Stimulated activated CD8-positive, alpha-beta memory T cell treated with anti-CD3 and anti-CD28 coated beads, Interleukin-7, amount 100 ng/mL, for 1 hour (primary cell): ENCODE results near the gene POLR2F.
"Not testable (repeated sequence)": the region's sequence is repeated elsewhere in the genome, so short reads cannot be mapped to it uniquely, and the experiment has no call there.

Source experiments
- DNase-seq, 2 donors: peaks; one replicate each; pipeline ENCODE4 v3.0.0-alpha.2; 2020; ENCODE audit warnings: low read depth in 2 of 2

The POLR2F gene

DNA sequence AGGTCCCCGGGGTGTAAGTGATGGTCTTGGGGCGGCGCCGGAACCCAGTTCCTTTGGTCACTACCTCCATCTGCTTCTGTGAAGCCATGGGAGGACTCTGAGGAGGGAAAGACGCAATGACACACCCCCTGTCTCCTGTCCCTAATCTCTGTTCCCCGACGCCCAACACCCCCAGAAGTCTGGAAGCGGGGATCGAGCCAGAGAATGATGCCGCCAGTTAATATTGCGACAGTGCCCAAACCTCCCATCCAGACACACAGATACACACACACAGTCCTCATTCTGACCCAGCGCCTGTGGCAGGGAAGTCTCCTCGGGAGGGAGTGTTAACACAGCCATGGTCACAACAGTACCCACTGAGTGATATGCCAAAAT lies 450 bp upstream of the POLR2F start:
- no peak for DNase-seq

- DNase-seq = no peak
Observed at GRCh38 chr22:37954686-37955085, 1.2 kb downstream of the POLR2F start.

GRCh38 chr22:37955825-37956397 lies 2.4 kb downstream of the POLR2F start:
- DNase-seq = not testable (repeated sequence)

GRCh38 chr22:37957232-37957631 lies 3.7 kb downstream of the POLR2F start:
- no peak for DNase-seq

DNA sequence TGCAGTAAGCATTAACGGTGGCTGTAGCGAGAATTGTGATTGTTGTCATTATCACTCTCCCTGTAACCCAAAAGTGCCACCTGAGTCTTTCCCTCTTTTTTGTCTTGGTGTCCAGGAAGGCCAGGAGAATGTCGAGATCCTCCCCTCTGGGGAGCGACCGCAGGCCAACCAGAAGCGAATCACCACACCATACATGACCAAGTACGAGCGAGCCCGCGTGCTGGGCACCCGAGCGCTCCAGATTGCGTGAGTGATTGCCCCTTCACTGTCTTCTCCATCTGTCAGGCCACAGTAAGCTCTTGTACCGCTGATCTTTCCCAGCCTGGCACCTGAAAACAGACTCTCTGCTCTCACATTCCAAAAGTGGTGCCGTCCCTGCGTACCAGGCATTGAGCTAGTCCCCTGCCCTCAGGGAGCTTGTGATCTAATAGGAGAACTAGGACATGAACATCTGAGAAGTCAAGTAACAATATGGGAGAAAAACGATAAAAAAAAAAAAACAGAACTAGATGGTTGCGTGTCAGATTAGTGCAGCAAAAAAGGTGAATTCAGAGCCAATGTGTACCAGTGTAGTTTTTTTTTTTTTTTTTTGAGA lies 5.8 kb downstream of the POLR2F start:
- no peak for DNase-seq

- DNase-seq = no peak
Observed at GRCh38 chr22:37961062-37961461, 7.6 kb downstream of the POLR2F start.

DNA sequence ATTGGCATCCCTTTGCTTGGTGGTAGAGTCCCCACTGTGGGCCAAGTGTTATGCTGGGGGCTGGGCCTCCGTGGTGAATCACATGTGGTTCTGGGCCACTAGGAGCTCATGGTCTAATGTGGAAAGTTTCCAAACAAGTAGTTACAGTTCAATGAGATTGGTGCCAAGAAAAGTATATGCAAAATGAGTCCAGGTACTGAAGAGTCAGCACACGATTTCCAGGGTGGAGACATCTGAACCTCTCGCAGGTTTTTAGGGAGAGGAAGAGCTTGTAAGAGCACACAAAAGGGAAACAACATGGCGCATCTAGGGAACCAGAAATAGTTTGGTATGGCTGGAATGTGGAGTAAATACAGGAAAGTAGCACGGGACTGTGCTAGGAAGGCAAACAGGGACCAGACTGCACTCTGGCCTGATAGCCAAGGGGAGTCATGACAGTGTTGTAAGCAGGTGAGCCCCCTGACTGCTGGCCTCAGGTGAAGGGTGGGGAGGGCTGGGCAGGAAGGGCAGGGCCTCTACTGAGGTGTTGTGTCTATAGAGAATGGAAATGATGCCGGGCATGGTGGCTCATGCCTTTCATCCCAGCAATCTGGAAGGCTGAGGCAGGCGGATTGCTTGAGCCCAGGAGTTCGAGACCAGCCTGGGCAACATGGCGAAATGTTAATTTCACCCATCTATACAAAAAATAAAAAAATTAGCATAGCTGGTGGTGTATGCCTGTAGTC lies 12.6 kb downstream of the POLR2F start:
- DNase-seq = no peak

GRCh38 chr22:37967147-37967546 lies 13.6 kb downstream of the POLR2F start:
- DNase-seq = no peak

- DNase-seq = no peak
Observed at GRCh38 chr22:37967637-37968451, 14.3 kb downstream of the POLR2F start.

- no peak for DNase-seq
Observed at GRCh38 chr22:37968452-37969251, 15.2 kb downstream of the POLR2F start.

GRCh38 chr22:37970864-37971263 lies 17.4 kb downstream of the POLR2F start:
- no peak for DNase-seq

- no peak for DNase-seq
Observed at GRCh38 chr22:37971475-37972434, 18.3 kb downstream of the POLR2F start.

- DNase-seq = no peak
Observed at GRCh38 chr22:37972527-37972926, 19.0 kb downstream of the POLR2F start.

DNA sequence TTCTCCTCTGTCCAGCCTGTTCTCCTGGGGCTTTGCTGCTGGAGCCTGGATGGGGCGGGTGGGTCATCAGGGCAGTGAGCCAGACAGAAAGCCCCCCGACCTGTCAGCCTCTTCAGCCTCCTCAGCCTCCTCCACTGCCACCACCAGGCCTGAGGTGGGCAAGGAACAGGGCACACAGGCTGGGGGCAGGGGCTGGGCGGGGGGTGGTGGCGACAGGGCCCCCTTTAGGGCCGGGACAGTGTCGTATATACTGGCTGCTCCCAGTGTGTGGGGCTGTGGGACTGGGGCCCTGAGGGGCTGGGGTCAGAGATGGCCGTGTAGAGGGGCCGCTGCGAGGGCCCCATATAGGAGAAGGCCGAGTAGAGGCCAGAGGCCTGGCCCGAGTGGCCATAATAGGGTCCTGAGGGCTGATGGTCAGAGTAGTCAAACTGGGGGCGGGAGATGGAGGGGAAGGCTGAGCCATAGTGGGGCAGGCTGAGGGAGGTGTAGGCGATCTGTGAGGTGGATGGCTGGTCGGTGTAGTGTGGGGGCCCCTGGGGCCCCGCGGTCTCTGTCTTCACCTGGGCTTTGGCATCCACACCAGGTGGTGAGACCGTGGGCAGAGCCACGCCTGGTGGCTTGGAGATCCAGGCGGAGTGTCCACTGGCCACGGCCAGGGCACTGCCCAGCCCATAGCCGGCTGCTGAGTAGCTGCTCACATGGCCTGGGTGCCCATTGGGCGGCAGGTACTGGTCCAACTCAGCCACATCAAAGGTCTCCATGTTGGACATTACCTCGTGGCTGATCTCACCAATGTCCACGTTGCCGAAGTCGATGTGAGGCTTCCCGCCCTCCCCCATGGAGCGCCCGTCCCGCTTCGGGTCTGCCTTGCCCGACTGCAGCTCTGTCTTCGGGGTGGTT lies 20.0 kb downstream of the POLR2F start:
- DNase-seq = no peak

- DNase-seq = no peak
Observed at GRCh38 chr22:37975153-37975552, 21.7 kb downstream of the POLR2F start.

DNA sequence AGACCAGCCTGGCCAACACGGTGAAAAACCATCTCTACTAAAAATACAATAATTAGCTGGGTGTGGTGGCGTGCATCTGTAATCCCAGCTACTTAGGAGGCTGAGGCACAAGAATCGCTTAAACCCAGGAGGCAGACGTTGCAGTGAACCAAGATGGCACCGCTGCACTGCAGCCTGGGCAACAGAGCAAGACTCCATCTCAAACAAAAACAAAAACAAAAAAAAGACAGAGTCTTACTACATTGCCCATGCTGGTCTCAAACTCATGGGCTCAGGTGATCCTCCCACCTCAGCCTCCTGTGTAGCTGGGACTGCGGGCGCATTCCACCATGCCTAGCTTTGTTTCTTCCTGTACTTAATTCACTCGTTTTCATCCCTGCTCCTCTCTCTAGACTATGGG lies 22.5 kb downstream of the POLR2F start:
- DNase-seq = not testable (repeated sequence)

DNA sequence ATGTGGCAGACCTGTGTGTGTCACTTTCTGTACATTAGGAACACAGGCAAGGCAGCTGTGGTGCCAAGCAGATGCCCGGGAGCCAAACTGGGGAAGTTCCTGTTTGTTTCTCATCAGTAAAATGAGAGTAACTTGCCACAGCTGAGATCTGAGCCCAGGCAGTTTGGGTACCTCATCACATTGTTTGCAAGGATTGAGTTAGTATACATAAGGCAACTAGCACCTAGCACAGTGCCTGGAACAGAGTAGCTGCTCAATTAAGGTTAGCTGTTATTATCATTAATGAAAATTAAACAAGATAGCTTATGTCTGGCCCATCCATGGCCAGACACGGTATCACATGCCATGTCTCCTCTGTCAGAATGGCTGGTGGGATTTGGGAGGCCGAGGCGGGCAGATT lies 23.0 kb downstream of the POLR2F start:
- DNase-seq = no peak

DNA sequence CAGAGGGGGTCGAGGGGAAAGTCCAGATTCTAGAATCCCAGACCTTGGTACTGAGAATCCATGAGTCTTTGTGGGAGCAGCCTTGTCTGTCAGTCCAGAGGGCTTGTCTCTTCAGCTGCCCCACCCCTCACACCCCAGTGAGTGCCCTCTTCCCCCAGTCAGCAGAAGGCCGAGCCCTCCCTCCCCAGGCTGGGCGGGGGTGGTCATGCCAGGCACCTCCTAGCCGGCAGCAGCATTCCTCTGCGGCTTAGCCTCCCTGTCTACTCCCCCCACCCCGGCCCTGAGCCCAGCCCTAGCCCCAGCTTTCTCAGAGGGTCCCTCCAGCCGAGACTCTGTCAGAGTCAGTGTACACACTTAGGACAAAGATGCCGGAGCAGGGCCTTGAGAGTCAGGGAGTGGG lies 26.3 kb downstream of the POLR2F start:
- no peak for DNase-seq

GRCh38 chr22:37981282-37982011 lies 27.9 kb downstream of the POLR2F start:
- no peak for DNase-seq
